ENCODE measurements around the gene DNASE2B. TPM values are rescaled to one million over a fixed set of nuclear protein-coding genes. Genes with fewer than 3 reads are reported as not detected.
"Not testable (repeated sequence)": the region's sequence is repeated elsewhere in the genome, so short reads cannot be mapped to it uniquely, and the experiment has no call there.

DNASE2B gene
- total RNA-seq, 1 donor from 2014 or later = not detected

GRCh38 chr1:84412316-84412942 lies 14.1 kb downstream of the DNASE2B start:
- no peak for DNase-seq

GRCh38 chr1:84415396-84415795 lies 17.1 kb downstream of the DNASE2B start:
- DNase-seq = no peak

- no peak for DNase-seq
Observed at GRCh38 chr1:84422909-84423308, 24.6 kb downstream of the DNASE2B start.

- no peak for DNase-seq
Observed at GRCh38 chr1:84424513-84425149, 26.3 kb downstream of the DNASE2B start.

GRCh38 chr1:84425150-84425896 lies 27.0 kb downstream of the DNASE2B start:
- DNase-seq = no peak

GRCh38 chr1:84426376-84426775 lies 28.1 kb downstream of the DNASE2B start:
- DNase-seq = no peak

GRCh38 chr1:84427250-84428188 lies 29.2 kb downstream of the DNASE2B start:
- no peak for DNase-seq

- no peak for DNase-seq
Observed at GRCh38 chr1:84428235-84428634, 30.0 kb downstream of the DNASE2B start.

GRCh38 chr1:84429231-84429630 lies 30.9 kb downstream of the DNASE2B start:
- no peak for DNase-seq

GRCh38 chr1:84430546-84430945 lies 32.3 kb downstream of the DNASE2B start:
- DNase-seq = no peak

- peak; percentile 81 for DNase-seq
Observed at GRCh38 chr1:84433258-84434080, 35.2 kb downstream of the DNASE2B start.

- no peak for DNase-seq
Observed at GRCh38 chr1:84434081-84434769, 35.9 kb downstream of the DNASE2B start.

GRCh38 chr1:84434801-84435549 lies 36.7 kb downstream of the DNASE2B start:
- DNase-seq = no peak

- DNase-seq = no peak
Observed at GRCh38 chr1:84436876-84437655, 38.8 kb downstream of the DNASE2B start.

GRCh38 chr1:84442256-84442655 lies 44.0 kb downstream of the DNASE2B start:
- peak; percentile 43 for DNase-seq

- DNase-seq = not testable (repeated sequence)
Observed at GRCh38 chr1:84442747-84443646, 44.7 kb downstream of the DNASE2B start.

- not testable (repeated sequence) for DNase-seq
Observed at GRCh38 chr1:84448704-84449103, 50.4 kb downstream of the DNASE2B start.

GRCh38 chr1:84450910-84451309 lies 52.6 kb downstream of the DNASE2B start:
- no peak for DNase-seq
